SHP77 treated with DMSO at 0.1 percent for 48 hours (cell line): ENCODE results near the gene DLK2.
"Not testable (repeated sequence)": the region's sequence is repeated elsewhere in the genome, so short reads cannot be mapped to it uniquely, and the experiment has no call there.

Experiments
- DNase-seq: peaks from one replicate; lab custom pipeline; 2025; lab: John Stamatoyannopoulos, UW

Gene DLK2, protein sequence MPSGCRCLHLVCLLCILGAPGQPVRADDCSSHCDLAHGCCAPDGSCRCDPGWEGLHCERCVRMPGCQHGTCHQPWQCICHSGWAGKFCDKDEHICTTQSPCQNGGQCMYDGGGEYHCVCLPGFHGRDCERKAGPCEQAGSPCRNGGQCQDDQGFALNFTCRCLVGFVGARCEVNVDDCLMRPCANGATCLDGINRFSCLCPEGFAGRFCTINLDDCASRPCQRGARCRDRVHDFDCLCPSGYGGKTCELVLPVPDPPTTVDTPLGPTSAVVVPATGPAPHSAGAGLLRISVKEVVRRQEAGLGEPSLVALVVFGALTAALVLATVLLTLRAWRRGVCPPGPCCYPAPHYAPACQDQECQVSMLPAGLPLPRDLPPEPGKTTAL

GRCh38 chr6:43455531-43456428 is at the start of gene DLK2:
DLK2 (minus strand) TSS chr6:43455548; CDS start chr6:43454825, 723 bp downstream.
- DNase-seq, result no peak

DNA sequence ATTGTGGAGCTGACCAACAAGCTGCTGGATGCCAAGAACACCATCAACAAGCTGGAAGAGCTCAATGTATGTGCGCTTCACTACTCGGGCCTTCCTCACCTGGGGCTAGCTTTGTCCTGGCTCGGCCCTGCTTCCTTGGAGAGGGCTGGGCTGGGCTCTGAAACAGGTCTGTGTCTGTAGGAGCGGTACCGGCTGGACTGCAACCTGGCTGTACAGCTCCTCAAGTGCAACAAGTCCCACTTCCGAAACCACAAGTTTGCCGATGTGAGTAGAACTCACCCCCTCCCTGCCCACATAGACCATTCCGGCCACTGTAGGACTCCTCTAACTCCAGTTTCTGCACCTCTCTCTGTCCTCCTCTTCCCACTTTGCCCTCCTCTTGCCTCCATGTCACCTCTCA is 48.1 kb upstream of the DLK2 start:
- no peak for DNase-seq

- DNase-seq, result no peak
Measured at GRCh38 chr6:43502666-43503065, 47.3 kb upstream of the DLK2 start.

DNA sequence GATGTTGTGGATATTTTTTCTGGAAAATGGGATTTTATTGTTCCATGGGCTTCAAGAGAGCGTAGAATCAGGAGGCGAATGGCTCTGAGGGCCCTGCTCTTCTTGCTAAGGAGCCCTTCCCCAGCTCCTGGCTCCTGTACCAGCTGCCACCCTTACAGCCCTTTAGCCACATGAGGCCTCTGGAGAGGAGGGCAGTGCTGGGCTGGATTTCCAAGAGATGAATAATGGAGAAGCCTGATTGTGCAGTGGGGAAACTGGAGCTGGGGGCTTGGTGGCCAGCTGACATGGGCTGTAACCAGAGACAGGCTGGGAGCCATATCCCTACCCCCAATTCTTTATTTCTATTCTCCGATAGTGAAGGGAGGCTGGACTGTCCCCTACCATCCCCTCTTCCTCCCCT is 45.6 kb upstream of the DLK2 start:
- no peak for DNase-seq

GRCh38 chr6:43499028-43499815 is 43.9 kb upstream of the DLK2 start:
- no peak for DNase-seq

GRCh38 chr6:43498291-43498690 is 42.9 kb upstream of the DLK2 start:
- not testable (repeated sequence) for DNase-seq

DNA sequence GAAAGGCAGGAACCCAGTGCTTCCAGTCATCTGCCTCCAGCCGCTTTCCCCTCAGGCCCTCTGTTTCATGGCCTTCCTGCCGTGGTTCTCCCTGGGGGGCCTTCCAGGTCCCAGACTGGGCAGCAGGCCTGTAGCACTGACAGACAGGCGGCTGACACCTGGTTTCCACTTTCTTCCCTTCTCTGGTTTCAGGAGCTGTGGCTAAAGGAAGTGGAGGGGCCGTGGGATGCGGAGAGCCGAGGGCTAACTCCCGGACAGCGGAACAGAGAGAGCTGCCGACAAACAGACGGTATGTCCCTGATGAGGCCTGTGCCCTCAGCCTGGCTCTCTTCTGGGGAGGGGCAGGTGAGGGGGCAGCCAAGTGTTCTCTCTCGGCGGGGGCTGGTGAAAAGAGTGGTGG is 42.3 kb upstream of the DLK2 start:
- no peak for DNase-seq

GRCh38 chr6:43497129-43497396 is 41.7 kb upstream of the DLK2 start:
- DNase-seq, result no peak

GRCh38 chr6:43496370-43497128 is 41.2 kb upstream of the DLK2 start:
- DNase-seq, result no peak

- no peak for DNase-seq
Measured at GRCh38 chr6:43495409-43495941, 40.1 kb upstream of the DLK2 start.

DNA sequence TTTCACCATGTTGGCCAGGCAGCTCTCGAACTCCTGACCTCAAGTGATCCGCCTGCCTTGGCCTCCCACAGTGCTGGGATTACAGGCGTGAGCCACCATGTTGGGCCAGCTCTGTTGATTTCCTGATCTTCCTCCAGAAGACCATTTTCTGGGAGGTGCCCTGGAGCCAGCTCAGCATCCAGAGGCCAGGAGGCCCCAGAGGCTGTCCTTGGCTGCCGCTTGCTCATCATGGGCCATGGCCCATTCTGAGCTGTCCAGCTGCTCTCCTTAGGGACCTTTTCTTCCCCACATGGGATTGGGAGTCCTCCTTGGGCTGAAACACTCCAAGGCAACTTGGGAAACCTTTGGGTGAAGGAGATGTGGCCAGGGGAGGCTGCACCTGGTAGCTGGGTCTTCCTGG is 39.4 kb upstream of the DLK2 start:
- no peak for DNase-seq

GRCh38 chr6:43494321-43494720 is 39.0 kb upstream of the DLK2 start:
- DNase-seq, result no peak

DNA sequence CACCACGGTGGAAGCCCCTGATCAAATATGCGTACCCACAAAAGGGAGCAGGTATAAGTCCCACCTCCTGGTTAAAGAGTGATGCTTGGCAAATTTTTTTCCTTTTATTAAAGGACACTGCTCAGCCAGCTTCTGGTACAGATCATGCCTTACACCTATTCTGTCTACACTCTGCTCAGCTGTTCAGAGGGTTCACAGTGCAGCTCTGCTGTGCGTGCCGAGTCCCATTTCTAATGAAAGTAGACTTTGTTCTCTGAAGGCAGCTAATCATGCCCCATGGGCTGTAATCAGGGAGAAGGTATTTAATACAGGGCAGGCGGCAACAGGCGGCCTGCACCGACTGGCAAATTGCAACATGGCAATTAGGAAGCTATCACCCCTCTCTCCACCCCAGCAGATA is 38.5 kb upstream of the DLK2 start:
- no peak for DNase-seq

DNA sequence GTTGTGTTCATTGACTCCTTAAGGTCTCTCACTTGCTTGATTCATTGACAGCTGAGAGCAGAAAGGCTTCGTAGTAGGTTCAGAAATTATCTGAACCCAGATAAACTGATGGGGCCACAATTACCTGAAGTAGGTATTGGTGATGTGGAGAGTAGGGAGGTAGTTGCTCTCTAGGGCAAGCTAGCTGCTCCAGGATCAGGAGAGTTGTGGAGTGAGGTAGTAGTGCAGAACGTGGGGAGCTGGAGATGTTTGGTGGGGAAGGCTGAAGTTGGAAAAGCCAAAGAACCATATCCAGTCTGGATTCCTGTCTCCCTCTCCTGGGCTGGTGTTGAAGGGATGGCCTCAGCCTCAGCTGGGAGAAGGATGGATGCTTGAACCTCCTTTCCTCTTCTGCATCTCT is 37.9 kb upstream of the DLK2 start:
- no peak for DNase-seq

- no peak for DNase-seq
Measured at GRCh38 chr6:43492673-43493072, 37.3 kb upstream of the DLK2 start.

DNA sequence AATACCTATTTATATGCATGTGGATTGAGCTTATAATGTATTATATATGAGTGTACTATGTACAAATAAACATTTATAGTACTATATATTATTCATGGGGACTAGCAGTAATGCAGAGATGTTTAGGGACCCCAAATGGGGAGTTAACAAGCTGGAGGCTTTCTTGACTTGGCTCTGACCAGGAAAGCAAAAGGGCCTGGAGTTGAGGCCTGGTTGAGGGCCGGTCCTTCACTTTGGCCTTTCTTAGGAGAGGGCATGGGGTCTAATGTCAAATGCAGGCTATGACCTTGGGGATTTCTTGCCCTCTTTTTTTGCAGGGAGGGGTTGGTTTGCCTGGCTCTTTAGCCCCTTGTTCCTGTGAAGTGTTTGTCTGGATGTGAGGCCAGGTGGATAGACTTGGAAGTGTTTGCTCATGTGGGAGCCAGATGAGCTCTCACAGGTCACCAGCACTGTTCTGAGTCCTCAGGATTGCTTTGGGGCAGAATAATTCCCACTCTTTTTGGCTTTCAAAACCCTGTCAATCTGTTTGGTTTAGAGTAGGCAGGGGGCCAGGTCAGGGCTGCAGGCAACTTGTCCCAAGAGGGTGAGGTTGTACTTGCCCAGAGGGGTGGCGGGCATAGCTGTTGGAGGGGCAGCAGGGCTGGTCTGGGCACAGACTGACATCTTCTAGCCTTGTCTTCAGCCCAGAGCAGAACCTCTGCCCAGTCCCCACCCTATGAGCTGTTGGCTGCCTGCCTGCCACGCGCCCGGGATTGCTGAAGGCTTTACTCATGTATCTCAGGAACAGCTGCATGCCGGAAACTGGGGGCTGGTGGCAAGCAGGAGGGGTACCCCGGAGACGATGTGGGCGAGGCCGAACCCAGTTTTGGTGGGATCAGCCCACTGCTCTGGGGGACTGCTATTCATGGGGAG is 36.7 kb upstream of the DLK2 start:
- no peak for DNase-seq

GRCh38 chr6:43490523-43490939 is 35.2 kb upstream of the DLK2 start:
- no peak for DNase-seq

DNA sequence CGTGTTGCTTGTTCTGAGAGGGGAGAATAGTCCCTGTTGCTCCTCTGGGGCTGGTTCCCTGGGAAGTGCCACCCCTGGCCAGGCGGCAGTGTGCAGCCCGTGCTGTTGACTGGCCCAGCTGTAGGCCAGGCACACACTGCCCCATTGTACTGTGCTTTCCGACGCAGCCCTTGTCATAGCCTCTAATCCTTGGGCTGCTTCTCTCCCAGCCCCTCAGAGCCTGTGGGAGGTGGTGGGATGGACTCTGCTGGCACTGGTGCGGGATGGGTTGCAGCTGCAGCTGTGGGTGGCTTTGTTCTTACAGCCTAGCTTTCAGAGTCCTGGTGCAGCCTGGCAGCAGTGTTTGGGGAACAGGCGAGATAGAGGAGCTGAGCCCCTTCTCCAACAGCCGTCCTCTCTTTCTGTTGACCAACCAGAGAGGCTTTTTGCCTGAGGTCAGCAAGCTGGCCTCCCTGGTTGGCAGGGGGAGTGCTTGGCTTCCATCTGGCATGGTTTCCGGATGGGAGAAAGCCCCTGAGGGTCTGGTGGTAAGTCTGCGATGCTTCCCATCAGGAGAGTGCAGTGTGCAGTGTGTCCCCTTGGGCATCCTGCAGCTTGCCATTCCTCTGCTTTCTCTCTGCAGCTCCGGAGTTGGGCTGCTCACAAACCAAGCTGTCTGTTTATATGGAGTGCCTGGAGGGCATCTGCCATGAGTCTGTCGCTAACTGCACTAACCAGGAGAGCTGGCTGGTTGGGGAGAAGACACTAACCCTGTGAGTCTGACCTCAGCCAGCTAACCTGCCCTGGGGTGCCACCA is 34.1 kb upstream of the DLK2 start:
- DNase-seq, result no peak

DNA sequence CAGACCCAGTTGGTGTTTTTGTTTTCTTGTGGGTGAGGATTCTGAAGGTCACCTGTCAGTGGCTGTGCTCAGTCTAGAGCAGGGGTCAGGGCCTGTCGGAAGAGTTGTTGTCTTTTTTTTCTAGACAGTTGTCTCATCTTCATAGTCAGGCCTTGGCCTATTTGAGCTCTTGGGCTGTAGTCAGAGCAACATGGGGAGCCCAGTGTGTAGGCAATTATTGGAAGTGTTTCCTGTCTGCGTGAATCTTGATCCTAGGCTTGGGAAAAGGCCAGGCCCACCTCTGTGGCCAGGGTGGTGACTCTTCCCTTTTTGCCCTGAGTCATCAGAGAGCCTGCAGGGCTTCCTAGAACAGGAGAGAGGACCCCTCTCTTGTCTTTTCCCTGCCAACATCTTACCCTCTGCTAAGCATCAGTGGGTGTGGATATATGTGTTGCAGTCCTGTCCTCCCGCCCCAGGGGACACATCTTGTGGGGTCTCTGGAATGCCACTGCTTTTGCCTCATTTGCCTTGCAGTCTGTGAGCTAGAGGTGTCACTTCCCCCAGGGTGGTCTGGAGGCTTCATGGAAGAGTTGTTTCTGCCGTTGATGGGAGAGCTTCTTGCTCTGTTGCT is 33.4 kb upstream of the DLK2 start:
- DNase-seq, result no peak
